Hematopoietic multipotent progenitor cell treated with erythropoietin and hydrocortisone succinate and interleukin-3 and kit ligand, for 17 days (in vitro differentiated cells): Measurements from ENCODE around the gene POMGNT1.
A peak's percentile ranks its signal among the peaks of the same experiment; 100 is the strongest.
"Not testable (repeated sequence)": the region's sequence is repeated elsewhere in the genome, so short reads cannot be mapped to it uniquely, and the experiment has no call there.

Experiments used
- DNase-seq: peaks from one replicate; pipeline ENCODE4 v3.0.0-alpha.2; 2015; ENCODE audit warnings: low spot score

POMGNT1 gene

DNA sequence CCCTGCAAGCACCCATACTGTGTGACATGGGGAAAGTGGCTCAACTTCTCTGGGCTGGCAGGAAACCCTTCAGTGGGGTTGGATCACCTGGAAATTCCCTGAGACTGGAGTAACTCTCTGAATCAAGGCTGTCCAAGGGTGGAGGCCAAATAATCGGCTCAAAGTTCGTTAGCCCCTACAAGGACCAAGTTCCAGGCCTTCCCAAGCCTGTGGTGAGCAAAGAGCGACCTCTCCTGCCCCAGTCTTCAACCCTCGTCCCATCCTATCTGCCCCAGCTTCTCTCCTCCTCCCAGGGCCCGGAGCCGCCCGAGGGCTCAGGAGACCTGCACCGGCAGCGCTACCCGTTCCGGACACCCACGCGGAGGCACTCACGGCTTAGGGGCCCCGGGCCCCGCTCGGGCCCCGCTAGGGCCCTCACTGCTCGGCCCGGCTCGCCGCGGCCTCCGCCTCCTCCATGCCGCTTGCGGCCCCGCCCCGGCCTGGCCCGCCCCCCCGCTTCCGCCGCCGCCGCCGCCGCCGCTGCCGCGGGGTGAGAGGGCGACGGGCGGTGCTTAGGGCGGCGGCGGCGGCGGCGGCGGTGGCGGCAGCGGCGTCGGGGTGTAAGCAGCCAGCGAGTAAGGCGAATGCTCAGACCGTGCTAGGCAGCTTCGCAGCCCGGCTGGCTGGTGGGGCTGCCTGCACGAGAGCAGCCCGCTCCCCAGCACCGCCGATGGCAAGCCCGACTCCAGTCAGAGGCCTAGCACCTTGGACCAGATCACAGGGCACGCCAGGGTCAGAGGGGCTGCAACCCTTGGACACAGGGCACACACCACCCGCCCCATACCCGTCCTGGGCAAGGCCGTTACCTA lies at the start of gene POMGNT1:
Gene POMGNT1, minus strand, starts transcription at position 471 of the 848 bp plus-strand sequence. CDS start 613 bp downstream, outside the sequence.
- DNase-seq = peak; percentile 60

DNA sequence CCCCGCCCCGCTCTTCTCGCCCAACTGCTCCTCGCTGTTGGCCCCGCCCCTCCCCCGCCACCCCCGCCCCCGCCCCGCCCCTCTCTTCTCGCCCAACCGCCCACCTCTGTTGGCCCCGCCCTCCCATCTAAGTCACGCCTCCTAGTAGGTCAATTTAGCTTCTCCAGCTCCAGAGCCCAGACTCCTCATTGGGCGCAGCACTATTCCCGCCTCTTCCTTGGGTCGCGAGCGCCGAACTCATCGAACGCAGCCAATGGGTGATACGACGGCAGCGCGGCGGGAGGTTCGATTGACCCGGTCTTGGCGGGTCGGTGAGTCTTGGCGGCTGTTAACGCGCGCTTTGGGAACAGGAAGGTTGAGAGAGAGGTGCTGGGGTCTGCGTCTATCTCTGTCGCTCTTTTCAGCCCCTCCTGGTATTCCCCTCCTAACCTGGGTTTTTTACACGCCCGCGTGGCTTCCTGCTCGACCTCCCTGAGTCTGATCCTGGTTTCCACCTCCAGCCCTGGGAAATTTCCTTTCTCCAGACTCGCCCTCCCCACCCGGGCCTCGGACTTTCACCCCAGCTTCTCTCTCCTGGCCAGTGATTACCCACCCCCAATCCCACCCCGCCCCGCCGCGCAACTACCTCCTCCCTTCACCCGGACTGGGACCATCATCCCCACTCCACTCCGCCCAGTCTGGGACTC lies 49.3 kb upstream of the POMGNT1 start, which contains the start of gene RAD54L:
Gene RAD54L, plus strand, starts transcription at position 328 of the 686 bp plus-strand sequence. CDS start 643 bp downstream, outside the sequence.
- DNase-seq = peak; percentile 98

DNA sequence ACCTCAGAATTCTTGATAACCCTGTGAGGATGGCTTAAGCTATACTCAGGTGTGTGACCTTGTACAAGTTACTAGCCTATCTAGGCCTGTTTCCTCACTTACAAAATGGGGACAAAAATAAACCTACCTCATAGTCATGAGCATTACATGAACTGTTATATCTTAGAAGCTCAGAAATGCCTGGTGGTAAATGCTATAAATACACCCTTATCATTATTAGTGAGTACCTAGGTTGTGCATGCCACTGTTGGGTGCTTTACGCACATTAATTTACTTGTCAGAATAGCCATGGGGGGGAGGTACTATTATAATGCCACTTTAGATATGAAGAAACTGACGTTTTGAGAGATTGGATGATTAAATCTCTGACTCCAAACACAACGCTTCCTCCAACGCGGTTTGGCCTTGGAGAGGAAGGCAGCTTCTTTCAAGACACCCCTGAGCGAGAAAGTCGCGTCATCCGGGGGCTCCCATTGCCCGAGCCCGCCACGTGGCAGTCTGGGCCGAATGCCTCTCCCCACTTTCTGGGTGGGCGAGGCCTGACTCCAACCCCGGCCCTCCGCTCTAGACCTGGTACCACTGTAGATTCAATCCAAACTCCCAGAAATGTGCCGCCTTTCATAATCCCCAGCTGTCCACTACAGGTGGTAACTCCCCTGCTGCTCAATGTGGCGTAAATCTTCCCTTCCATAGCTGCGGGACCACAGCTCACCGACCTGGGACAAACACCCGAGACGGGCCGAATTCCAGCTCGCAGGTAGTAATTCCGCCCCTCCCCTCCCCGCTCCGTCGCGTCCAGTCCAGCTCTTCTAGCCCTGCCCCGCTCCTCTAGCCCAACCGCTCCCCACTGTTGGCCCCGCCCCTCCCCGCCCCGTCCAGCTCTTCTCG lies 48.6 kb upstream of the POMGNT1 start:
- DNase-seq = no peak

DNA sequence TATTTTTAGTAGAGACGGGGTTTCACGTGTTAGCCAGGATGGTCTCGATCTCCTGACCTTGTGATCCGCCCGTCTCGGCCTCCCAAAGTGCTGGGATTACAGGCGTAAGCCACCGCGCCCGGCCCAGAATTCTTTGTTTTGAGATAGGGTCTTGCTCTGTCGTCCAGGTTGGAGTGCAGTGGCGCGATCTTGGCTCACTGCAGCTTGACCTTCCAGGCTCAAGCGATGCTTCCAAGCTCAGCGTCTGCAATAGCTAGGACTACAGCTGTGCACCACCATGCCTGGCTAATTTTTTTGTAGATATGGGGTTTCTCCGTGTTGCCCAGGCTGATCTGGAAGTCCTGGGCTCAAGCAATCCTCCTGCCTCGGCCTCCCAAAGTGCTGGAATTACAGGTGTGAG lies 47.9 kb upstream of the POMGNT1 start:
- DNase-seq = not testable (repeated sequence)

DNA sequence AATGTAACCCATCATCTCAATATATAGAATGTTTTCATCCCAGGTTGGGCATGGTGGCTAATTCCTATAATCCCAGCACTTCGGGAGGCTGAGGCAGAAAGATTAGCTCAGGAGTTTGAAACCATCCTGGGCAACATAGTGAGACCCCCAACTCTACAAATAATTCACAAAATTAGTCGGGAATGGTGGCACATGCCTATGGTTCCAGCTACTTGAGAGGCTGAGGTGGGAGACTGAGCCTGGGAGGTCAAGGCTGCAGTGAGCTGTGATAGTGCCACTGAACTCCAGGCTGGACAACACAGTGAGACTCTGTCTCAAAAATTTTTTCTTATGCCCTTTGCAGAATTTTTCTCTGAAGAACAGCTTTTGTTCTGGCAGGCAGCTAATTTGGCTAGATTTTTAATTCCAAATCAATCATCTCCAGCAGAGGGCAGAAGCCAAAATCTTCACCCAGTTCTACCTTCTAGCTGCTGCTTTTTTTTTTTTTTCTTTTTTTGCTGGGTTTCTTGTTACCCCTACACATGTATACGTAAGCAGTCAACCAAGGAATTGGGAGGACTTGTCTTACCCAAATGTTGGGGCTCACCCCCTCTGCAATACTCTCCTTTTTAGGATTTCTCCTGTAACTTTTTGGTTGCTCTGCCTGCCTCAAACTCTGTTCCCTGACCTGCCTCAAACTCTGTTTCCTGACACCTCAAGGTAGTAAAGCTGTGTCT lies 46.6 kb upstream of the POMGNT1 start:
- DNase-seq = peak; percentile 16

DNA sequence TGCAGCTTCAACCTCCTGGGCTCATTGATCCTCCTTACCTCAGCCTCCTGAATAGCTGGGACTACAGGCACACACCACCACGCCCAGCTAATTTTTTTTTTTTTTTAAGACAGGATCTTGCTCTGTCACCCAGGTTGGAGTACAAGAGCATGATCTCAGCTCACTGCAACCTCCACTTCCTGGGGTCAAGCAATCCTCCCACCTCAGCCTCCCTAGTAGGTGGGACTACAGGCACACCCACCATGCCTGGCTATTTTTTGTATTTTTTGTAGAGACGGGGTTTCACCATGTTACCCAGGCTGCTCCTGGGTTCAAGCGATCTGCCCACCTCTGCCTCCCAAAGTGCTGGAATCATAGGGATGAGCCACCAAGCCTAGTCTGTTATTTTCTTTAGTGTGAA lies 45.6 kb upstream of the POMGNT1 start:
- not testable (repeated sequence) for DNase-seq

DNA sequence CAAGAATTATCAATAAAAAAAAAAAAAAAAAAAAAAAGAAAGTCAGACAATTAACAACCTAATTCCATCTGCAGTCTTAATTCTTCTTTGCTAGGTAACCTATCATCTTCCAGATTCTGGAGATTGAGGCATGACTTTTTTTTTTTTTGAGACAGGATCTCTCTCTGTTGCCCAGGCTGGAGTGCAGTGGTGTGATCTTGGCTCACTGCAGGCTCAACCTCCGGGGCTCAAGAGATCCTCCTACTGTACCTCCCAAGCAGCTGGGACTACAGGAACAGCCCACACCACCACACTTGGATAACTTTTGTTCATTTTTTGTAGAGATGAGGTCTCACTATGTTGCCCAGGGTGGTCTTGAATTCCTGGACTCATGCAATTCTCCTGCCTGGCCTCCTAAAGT lies 44.7 kb upstream of the POMGNT1 start:
- no peak for DNase-seq

DNA sequence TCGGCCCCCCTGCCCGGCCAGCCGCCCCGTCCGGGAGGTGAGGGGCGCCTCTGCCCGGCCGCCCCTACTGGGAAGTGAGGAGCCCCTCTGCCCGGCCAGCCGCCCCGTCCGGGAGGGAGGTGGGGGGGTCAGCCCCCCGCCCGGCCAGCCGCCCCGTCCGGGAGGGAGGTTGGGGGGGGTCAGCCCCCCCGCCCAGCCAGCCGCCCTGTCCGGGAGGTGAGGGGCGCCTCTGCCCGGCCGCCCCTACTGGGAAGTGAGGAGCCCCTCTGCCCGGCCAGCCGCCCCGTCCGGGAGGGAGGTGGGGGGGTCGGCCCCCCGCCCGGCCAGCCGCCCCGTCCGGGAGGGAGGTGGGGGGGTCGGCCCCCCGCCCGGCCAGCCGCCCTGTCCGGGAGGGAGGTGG lies 43.5 kb upstream of the POMGNT1 start:
- not testable (repeated sequence) for DNase-seq

DNA sequence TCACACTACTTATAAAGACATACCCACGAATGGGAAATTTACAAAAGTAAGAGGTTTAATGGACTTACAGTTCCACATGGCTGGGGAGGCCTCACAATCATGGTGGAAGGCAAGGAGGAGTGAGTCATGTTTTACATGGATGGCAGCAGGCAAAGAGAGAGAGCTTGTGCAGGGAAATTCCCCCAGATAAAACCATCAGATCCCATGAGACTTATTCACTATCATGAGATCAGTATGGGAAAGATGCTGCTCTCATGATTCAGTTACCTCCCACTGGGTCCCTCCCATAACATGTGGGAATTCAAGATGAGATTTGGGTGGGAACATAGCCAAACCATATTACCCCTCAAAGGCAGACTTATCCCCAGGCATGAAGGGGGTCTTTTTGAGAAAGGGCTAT lies 40.6 kb upstream of the POMGNT1 start:
- not testable (repeated sequence) for DNase-seq

DNA sequence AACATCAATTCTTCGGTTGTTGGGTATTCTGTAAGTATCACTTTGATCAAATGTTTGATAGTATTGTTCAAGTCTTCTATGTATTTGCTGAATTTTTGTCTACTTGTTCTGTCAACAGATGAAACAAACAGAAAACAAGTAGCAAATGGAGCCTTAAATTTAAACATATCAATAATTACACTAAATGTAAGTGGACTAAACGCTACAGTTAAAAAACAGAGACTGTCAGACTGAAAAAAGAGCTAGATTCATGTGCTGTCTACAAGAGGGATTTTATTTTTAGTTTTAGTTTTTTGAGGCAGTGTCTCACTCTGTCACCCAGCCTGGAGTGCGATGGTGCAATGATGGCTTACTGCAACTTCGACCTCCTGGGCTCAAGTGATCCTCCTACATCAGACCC lies 38.6 kb upstream of the POMGNT1 start:
- DNase-seq = no peak

DNA sequence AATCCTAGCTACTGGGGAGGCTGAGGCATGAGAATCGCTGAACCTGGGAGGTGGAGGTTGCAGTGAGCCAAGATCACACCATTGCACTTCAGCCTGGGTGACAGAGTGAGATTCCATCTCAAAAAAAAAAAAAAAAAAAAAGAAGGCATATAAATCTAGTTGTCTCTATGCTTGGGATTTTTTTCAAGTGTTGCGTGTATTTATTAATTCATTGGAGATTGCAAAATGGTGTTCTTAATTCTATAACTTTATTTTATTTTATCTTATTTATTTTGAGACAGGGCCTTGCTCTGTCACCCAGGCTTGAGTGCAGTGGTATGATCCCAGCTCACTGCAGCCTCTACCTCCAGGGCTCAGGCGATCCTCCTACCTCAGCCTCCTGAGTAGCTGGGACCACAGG lies 33.0 kb upstream of the POMGNT1 start:
- DNase-seq = not testable (repeated sequence)

DNA sequence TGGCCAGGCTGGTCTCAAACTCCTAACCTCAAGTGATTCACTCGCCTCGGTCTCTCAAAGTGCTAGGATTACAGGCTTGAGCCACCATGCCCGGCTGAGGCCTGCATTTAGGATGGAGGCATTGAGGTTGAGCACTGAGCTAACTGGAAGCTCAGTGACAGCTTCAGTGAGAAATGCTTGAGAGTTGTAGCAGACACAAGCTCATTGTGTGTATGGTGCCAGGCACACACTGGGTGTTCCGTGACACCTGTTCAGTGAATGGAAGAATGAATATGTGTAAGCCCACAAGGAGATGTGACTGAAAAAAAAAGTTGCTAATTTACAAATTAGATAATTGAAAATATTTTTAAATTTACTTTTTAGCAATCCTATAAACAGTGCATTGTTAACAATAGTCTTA lies 26.7 kb upstream of the POMGNT1 start:
- DNase-seq = no peak

DNA sequence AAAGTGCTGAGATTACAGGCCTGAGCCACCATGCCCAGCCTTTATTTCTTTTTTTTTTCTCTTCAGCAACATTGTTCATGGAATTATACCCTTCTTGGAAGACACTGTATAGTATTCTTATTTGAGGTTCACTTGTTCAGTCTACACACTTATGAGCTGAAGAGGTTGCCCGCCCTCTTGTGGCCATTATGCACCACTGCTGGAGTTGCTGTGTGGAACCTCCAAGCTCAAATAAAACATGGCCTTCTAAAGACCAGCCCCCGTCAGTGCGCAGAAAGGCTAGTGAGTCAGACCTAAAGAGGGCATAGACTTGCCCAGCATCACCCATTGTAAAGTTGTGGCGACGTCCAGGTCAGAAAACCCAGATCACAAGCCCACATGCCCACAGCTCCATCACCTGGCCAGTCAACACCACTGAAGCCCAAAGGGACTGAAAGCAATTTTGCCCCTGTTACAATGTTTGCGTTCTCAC lies 25.3 kb upstream of the POMGNT1 start:
- peak; percentile 71 for DNase-seq

DNA sequence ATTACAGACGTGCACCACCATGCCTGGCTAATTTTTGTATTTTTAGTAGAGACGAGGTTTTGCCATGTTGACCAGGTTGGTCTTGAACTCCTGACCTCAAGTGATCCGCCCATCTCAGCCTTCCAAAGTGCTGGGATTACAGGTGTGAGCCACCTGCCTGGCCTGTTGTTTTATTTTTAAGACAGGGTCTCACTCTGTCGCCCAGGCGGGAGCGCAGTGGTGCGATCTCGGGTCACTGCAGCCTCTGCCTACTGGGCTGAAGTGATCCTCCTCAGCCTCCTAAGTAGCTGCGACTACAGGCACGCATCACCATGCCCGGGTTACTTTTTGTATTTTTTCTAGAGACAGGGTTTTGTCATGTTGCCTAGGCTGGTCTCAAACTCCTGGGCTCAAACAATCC lies 24.8 kb upstream of the POMGNT1 start:
- not testable (repeated sequence) for DNase-seq

DNA sequence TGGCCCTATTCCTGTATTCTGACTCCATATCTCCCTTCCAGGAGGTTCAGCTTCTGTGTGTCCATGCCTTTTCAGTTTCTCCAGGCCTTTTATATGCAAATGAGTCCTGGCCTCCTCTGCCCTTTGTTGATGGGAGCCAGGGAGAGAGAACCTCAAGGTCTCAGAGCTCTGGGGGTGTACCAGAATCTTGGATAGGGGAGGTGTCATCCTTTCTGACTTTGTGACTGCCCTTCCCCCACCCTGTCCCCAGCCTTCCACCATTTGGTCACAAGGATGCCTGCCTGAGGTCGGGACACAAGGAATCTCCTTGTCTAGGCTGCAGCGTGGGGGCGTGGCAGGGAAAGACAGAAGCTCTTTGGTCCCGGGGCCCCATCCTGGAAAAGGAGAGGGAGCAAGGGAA lies 23.5 kb upstream of the POMGNT1 start:
- DNase-seq = no peak

DNA sequence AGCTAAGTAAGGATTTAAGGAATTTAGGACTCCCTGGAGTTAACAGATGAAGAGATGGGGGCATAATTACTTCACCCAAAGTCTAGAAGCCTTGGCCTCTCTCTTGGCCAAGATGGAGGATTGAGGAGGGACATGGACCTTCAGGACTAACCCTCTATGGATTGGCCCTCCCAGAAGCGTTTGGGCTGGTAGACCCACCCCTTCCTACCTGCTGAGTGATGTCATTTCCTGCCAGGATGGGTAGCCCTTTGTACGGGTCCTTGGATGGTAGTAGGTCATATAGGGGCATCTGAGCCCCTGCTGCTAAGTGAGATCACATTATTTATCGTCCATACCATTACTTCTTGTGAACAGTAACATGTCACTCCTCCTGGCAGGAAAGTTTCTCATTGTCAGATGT lies 22.6 kb upstream of the POMGNT1 start:
- no peak for DNase-seq

DNA sequence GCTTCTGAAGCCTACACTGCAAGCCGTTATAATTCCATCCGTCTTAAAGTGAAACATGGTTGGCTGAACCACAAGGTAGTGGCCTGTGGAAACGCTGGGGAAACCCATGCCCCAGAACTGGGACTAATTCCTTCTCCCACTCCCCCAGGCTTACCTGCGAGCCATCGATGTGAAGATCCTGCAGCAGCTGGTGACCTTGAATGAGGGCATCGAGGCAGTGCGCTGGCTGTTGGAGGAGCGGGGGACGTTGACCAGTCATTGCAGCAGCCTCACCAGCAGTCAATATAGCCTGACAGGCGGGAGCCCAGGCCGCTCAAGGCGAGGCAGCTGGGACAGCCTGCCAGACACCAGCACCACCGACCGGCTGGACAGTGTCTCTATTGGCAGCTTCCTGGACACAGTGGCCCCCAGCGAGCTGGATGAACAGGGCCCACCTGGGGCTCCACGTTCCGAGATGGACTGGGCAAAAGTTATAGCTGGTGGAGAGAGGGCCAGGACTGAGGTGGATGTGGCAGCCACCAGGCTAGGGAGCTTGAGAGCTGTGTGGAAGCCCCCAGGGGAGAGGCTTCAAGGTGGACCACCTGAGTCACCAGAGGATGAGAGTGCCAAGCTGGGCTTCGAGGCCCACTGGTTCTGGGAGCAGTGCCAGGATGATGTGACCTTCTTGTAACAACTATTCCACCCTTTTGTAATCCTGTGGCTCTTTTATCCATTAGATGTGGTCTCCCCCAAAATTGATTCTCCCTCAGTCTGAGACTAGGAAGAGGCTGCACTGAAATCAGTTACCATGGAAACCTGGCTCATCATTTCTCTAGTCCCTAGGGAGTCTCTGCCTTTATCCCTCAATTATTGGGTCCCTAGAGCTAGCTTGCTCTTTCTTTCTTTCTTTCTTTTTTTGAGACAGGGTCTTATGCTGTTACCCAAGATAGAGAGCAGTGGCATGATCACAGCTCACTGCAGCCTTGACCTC lies 21.6 kb upstream of the POMGNT1 start:
- no peak for DNase-seq

DNA sequence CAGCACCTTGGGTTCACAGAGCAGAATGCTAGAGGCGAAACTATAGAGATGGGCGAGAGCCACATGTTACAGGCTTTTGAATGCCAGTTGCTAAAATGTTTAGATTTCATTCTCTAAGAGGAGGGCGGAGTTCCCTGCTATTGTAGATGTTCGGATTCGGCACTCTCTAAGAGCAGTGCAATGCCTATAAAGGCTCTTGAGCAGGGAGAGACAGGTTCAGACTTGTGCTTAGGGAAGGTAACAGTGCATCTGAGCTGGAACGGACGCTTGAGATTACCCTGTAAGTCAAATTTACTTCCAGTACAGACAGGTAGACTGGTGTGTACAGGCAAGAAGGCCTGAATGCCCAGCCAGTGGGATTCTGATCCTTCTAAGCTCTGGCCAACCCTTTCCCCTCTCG lies 20.2 kb upstream of the POMGNT1 start:
- no peak for DNase-seq

DNA sequence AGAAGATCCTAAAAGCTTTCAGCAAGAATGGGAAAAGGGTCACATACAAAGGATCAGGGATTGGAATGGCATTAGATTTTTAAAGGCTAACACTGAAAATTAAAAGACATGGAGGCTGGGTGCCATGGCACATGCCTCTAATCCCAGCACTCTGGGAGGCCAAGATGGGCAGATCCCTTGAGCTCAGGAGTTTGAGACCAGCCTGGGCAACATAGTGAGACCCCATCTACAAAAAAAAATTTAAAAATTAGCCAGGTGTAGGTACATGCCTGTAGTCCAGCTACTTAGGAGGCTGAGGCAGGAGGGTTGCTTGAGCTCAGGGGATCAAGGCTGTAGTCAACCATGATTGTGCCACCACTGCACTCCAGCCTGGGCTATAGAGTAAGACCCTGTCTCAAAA lies 17.3 kb upstream of the POMGNT1 start:
- DNase-seq = no peak

DNA sequence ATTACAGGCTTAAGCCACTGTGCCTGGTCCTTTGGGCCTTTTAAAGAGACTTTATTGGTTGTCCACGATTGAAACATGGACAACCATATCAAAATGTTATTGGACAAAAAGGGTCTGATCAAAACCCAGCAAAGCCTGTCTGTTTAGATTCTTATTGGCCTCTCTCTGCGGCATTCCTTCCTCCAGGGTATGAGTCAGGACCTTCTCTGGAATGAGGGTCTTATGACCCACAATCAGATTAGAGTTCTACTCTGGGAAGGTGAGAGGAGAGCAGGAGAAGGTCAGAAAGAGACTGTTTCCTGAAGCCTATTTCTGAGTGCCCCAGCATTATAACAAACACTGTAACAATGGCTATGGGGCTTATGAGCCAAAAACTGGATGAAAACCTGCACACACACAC lies 12.8 kb upstream of the POMGNT1 start:
- DNase-seq = no peak
